GM13977 (cell line): ENCODE measurements around the gene RICTOR.

Experiments used
- DNase-seq: peaks from one replicate; pipeline ENCODE4 v3.0.0; 2012; ENCODE audit warnings: low spot score
- CTCF ChIP-seq: IDR thresholded peaks from 2 replicates; pipeline ENCODE4 v1.5.1; 2012; ENCODE audit warnings: mild to moderate bottlenecking, control low read depth; ENCODE audit not compliant: insufficient read depth; ENCODE audit errors: extremely low read depth, missing control alignments
- in situ Hi-C: fragments of 300-500 bp; cut with MboI; formaldehyde crosslinking; loops from one replicate; pipeline ENCODE4 v1.12.0; 2022; ENCODE audit warnings: low sequenced_read_pairs, low pct_unique_long_range_greater_than_20kb, mixed read lengths, inconsistent platforms; ENCODE audit not compliant: unreplicated experiment

RICTOR gene

DNA sequence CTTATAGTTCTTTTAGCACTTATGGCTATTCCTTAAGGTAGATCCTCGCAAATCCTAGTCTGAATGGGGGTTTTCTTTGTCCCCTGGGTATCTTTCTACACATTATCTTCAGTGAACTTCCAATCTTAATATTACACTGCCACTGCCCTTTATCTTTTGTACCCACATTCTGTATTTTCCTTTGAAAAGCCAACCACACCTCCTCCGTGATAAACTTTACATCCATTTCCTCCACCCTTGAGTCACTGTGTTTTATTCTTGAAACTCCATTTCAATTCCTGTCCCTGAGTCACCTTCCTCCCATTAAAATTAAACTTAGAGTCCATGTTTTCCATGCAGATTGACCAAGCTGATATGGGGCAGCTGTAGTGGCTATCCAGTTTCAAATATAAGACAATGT is 43.2 kb upstream of the RICTOR start:
- TF ChIP-seq CTCF = no peak
- DNase-seq = no peak
- in situ Hi-C loops = no loop called here

GRCh38 chr5:39116344-39117170 is 42.4 kb upstream of the RICTOR start:
- no peak for TF ChIP-seq CTCF
- in situ Hi-C loops = no loop called here
- DNase-seq = no peak

DNA sequence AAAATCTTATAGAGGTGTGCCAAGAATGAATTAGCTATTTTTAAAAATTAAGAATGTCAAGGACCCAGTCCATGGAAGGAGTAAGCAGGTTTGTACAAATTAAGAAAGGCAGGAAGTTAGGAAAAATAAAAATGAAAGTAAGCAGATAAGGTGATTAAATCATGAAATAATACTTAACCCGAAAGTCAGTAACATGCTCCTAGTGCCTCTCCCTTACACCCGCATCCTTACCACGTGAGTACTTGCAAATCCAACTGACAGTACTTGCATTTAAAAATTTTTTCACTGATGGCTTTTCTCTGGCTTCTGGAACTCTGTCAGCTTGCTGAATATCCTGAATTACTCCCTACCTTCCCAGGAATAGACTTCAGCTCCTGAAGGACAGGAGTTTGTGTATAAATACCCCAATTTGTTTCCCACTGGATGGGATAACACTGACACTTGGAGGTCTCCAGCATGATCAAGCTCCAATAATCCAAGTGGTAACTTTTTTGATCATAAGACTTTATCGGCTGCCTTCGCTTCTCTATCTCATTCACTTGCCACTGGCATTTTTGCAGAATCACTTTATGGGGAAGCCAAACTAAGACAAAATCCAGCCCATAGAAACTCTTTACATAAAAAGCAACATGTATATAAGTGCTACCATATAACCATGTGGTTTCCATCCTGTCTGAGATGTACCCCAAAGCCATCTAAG is 41.6 kb upstream of the RICTOR start:
- in situ Hi-C loops = no loop called here
- DNase-seq = no peak

GRCh38 chr5:39114155-39114554 is 40.0 kb upstream of the RICTOR start:
- TF ChIP-seq CTCF = no peak

More for the DNA sequence above, 41.6 kb upstream of the RICTOR start:
- TF ChIP-seq CTCF = no peak

DNA sequence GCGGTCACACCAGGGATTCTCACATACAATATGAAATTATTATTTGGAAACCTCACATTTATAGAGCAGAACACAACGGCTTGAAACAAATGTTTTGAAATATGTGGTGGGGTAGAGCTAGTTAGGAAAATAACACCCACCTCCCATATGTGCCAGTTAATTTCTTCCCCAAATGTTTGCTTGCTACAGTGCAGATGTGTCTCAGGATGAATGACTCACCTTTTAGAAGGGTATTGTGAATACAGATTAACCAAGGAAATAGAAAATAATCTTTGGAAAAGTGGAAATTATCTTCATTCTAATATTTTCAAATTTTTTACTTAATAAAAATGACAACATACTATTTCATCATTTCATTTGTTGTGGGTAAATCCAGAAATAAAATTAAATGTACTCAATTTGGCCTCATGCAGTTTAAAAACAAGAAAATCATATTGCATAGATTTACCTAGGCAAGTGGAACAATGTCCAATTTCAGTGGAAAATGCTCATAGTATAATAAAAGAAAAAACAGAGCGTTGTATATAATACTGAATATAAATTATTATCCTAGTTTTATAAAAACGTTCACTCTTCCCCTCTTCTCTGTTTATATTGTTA is 39.3 kb upstream of the RICTOR start:
- TF ChIP-seq CTCF = no peak
- DNase-seq = no peak
- in situ Hi-C loops = no loop called here

More at GRCh38 chr5:39114155-39114554, 40.0 kb upstream of the RICTOR start:
- in situ Hi-C loops = no loop called here
- DNase-seq = no peak

GRCh38 chr5:39109606-39110005 is 35.4 kb upstream of the RICTOR start:
- TF ChIP-seq CTCF = no peak
- in situ Hi-C loops = no loop called here
- no peak for DNase-seq
